ENCODE measurements around the gene NEGR1.

Gene NEGR1

GRCh38 chr1:72137656-72138055 lies 144.7 kb downstream of the NEGR1 start:
- H3K27ac ChIP-seq: no peak overlapping the region
- H3K4me3 ChIP-seq (ENCODE audit: low read depth, low read length): no peak overlapping the region
- TF ChIP-seq, protein P1, sequence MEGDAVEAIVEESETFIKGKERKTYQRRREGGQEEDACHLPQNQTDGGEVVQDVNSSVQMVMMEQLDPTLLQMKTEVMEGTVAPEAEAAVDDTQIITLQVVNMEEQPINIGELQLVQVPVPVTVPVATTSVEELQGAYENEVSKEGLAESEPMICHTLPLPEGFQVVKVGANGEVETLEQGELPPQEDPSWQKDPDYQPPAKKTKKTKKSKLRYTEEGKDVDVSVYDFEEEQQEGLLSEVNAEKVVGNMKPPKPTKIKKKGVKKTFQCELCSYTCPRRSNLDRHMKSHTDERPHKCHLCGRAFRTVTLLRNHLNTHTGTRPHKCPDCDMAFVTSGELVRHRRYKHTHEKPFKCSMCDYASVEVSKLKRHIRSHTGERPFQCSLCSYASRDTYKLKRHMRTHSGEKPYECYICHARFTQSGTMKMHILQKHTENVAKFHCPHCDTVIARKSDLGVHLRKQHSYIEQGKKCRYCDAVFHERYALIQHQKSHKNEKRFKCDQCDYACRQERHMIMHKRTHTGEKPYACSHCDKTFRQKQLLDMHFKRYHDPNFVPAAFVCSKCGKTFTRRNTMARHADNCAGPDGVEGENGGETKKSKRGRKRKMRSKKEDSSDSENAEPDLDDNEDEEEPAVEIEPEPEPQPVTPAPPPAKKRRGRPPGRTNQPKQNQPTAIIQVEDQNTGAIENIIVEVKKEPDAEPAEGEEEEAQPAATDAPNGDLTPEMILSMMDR (IDR thresholded peaks at IDR 0.05; ENCODE audit: low read depth, low read length): no peak
- no peak for DNase-seq
- H3K9me3 ChIP-seq (ENCODE audit: severe bottlenecking): no peaks in the 10 kb centered on the region
- no peaks in the 10 kb centered on the region for H3K27me3 ChIP-seq (ENCODE audit: insufficient read depth, low read depth, severe bottlenecking)
- no peaks in the 10 kb centered on the region for H3K36me3 ChIP-seq

- no peak overlapping the region for H3K4me3 ChIP-seq (ENCODE audit: low read depth, low read length)
- no peaks in the 10 kb centered on the region for H3K9me3 ChIP-seq (ENCODE audit: severe bottlenecking)
- DNase-seq: no peak
- no peaks in the 10 kb centered on the region for H3K27me3 ChIP-seq (ENCODE audit: insufficient read depth, low read depth, severe bottlenecking)
- no peak overlapping the region for H3K27ac ChIP-seq
- TF ChIP-seq, protein P1 (IDR thresholded peaks at IDR 0.05; ENCODE audit: low read depth, low read length): no peak
- no peaks in the 10 kb centered on the region for H3K36me3 ChIP-seq
These were observed 152.5 kb downstream of the NEGR1 start for GRCh38 chr1:72129869-72130268.

GRCh38 chr1:72122099-72122880 lies 160.0 kb downstream of the NEGR1 start:
- no peak overlapping the region for H3K4me3 ChIP-seq (ENCODE audit: low read depth, low read length)
- H3K27ac ChIP-seq: no peak overlapping the region
- no peaks in the 10 kb centered on the region for H3K9me3 ChIP-seq (ENCODE audit: severe bottlenecking)
- DNase-seq: no peak
- no peaks in the 10 kb centered on the region for H3K27me3 ChIP-seq (ENCODE audit: insufficient read depth, low read depth, severe bottlenecking)
- TF ChIP-seq, protein P1 (IDR thresholded peaks at IDR 0.05; ENCODE audit: low read depth, low read length): no peak
- no peaks in the 10 kb centered on the region for H3K36me3 ChIP-seq

- Histone ChIP-seq H3K4me3 (ENCODE audit: low read depth, low read length) (no peak overlapping the region), H3K27me3 (ENCODE audit: insufficient read depth, low read depth, severe bottlenecking) (no peaks in the 10 kb centered on the region), H3K27ac (no peak overlapping the region), H3K36me3 (no peaks in the 10 kb centered on the region), H3K9me3 (ENCODE audit: severe bottlenecking) (no peaks in the 10 kb centered on the region)
- DNase-seq: no peak
- TF ChIP-seq, protein P1 (IDR thresholded peaks at IDR 0.05; ENCODE audit: low read depth, low read length): no peak
These were observed 162.8 kb downstream of the NEGR1 start for GRCh38 chr1:72119491-72119890.

DNA sequence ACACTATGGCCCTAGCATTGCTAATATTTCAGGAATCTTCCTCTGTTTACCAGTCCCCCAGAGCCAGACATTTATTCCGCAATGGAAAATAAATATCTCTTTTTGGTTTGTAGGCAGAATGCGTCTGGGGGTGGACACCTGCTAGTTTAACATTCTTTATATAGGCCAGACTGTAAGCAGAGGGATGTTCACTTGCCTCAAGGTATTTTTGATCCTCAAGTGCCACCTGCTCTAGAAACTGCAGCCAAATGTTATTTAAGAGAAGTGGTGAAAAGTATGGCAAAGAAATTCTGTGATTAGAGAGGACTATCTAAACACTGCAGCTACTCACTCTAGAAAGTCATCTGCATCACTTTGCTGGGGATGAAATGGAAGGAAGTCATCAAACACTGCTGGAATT lies 164.7 kb downstream of the NEGR1 start:
- Histone ChIP-seq H3K4me3 (ENCODE audit: low read depth, low read length) (no peak overlapping the region), H3K36me3 (no peaks in the 10 kb centered on the region), H3K9me3 (ENCODE audit: severe bottlenecking) (no peaks in the 10 kb centered on the region), H3K27ac (no peak overlapping the region), H3K27me3 (ENCODE audit: insufficient read depth, low read depth, severe bottlenecking) (no peaks in the 10 kb centered on the region)
- no peak for DNase-seq
- TF ChIP-seq, protein P1 (IDR thresholded peaks at IDR 0.05; ENCODE audit: low read depth, low read length): no peak

- Histone ChIP-seq H3K9me3 (ENCODE audit: severe bottlenecking) (no peaks in the 10 kb centered on the region), H3K27me3 (ENCODE audit: insufficient read depth, low read depth, severe bottlenecking) (no peaks in the 10 kb centered on the region), H3K36me3 (no peaks in the 10 kb centered on the region), H3K27ac (no peak overlapping the region), H3K4me3 (ENCODE audit: low read depth, low read length) (no peak overlapping the region)
- DNase-seq: no peak
- TF ChIP-seq, protein P1 (IDR thresholded peaks at IDR 0.05; ENCODE audit: low read depth, low read length): no peak
These were observed 167.0 kb downstream of the NEGR1 start for GRCh38 chr1:72115290-72115689.

All from WERI-Rb-1 (cell line).